Activated T-cell treated with anti-CD3 and anti-CD28 coated beads for 48 hours (primary cell): ENCODE data around the gene NUCB2.
"Not testable (repeated sequence)": the region's sequence is repeated elsewhere in the genome, so short reads cannot be mapped to it uniquely, and the experiment has no call there.

Experiments used
- DNase-seq: peaks from one replicate; pipeline ENCODE4 v3.0.0-alpha.2; 2020; ENCODE audit warnings: low read depth

Gene NUCB2

GRCh38 chr11:17276236-17277023 lies at the start of gene NUCB2:
Gene NUCB2, plus strand, starts transcription at chr11:17276739. Its CDS starts 18,585 bp downstream, at chr11:17295324.
- DNase-seq = peak; percentile 93

GRCh38 chr11:17228186-17228925 lies 48.2 kb upstream of the NUCB2 start:
- DNase-seq = not testable (repeated sequence)

DNA sequence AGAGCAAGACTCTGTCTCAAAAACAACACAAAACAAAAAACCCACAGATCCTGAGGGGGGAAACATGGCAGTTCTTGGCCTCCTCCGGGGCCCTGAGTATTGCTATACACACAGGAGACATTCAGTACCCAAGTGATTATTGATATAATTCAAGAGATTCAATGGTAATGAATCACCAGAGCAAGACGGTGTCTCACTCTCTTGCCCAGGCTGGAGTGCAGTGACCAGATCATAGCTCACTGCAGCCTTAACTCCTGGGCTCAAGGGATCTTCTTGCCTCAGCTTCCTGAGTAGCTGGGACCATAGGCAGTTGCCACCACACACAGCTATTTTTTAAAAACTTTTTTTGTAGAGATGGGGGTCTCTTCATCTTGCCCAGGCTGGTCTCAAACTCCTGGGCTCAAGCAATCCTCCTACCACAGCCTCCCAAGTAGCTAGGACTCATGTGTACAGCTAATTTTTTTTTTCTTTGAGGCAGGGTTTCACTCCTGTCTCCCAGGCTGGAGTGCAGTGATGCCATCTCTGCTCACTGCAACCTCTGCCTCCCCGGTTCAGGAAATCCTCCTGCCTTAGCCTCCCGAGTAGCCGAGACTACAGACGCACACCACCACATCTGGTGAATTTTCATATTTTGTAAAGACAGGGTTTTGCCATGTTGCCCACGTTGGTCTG lies 46.9 kb upstream of the NUCB2 start:
- DNase-seq = no peak

DNA sequence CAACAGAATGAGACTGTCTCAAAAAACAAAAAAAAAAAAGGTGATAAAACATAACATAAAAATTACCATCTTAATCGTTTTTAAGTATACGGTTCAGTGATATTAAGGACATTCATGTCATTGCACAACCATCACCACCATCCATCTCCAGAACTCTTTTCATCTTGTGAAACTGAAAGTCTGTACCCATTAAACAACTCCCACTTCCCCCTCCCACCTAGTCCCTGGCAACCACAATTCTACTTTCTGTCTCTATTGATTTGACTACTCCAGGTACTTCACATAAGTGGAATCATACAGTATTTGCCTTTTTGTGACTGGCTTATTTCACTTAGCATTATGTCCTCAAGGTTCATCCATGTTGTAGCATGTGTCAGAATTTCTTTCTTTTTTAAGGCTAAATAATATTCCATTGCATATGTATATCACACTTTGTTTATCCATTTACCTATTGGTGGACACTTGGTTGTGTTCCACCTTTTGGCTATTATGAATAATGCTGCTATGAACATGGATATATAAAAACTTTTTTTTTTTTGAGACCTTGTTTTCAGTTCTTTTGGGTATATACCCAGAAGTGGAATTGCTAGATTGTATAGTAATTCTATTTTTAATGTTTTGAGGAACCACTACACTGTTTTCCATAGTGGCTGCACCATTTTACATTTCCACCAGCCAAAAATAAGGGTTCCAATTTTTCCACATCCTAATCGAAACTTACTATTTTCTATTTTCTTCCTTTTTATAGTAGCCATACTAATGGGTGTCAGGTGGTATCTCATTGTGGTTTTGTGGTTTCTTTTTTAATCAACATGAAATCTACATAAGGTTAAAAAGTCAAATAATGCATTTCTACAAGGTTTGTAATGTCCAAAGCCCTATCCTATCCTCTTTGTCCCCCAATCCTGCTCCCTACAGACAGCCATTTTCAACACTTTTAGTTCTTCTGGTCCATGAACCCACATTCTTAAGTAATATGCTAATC lies 45.4 kb upstream of the NUCB2 start:
- no peak for DNase-seq

DNA sequence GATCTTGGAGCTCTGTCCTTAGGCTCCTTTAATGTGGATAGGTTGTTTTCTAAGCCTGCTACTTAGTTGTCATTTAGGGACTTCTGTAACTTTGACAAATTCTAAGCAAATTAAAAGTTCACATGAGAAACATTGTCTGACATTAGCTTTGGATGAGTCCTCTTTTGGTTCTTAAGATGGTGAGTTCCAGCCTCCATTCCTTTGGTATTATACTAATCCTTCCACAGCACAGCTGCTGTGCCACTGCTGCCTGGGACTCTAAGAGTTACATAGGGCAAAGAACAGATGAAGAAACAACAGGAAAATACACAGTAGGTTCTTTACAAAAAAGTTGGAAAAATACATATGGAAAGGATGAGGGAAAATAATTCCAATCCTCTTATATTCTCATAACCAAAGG lies 43.4 kb upstream of the NUCB2 start:
- no peak for DNase-seq

DNA sequence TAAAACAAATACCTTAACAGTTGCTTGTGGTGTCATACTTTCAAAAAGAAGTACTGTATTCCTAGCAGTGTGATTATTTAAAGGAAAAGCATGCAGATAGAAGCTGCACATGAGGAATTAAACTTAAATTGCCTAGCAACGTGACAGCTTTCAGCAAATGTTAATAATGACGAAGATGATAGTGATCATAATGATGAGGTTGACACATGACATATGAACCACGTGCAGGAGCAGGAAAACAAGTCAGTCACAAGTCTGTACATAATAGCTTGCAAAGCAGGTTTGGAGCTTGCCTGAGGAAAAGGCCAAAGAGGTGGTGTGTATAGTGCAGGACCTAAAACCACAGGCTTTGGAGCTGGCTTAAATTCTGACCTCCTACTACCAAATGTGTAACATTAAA lies 38.2 kb upstream of the NUCB2 start:
- no peak for DNase-seq

- DNase-seq = not testable (repeated sequence)
Measured at GRCh38 chr11:17239927-17240326, 36.6 kb upstream of the NUCB2 start.

- no peak for DNase-seq
Measured at GRCh38 chr11:17240780-17241179, 35.8 kb upstream of the NUCB2 start.

GRCh38 chr11:17242954-17243353 lies 33.6 kb upstream of the NUCB2 start:
- not testable (repeated sequence) for DNase-seq

GRCh38 chr11:17244046-17244445 lies 32.5 kb upstream of the NUCB2 start:
- DNase-seq = no peak

- DNase-seq = no peak
Measured at GRCh38 chr11:17250561-17251350, 25.8 kb upstream of the NUCB2 start.

- no peak for DNase-seq
Measured at GRCh38 chr11:17252704-17253103, 23.8 kb upstream of the NUCB2 start.

DNA sequence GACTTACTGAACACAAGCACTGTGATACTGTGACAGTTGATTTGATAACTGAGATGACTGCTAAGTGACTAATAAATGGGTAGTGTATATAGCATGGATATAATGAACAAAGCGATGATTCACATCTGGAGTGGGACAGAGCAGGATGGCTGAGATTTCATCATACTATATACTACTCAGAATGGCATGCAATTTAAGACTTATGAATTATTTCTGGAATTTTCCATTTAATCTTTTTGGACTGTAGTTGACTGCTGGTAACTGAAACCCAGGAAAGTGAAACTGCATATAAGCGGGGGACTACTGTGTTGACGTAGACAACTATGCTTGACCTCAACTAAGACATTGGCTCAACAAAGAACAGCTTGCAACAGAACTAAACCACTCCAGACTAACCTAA lies 20.0 kb upstream of the NUCB2 start:
- DNase-seq = no peak

GRCh38 chr11:17257196-17257595 lies 19.3 kb upstream of the NUCB2 start:
- no peak for DNase-seq

DNA sequence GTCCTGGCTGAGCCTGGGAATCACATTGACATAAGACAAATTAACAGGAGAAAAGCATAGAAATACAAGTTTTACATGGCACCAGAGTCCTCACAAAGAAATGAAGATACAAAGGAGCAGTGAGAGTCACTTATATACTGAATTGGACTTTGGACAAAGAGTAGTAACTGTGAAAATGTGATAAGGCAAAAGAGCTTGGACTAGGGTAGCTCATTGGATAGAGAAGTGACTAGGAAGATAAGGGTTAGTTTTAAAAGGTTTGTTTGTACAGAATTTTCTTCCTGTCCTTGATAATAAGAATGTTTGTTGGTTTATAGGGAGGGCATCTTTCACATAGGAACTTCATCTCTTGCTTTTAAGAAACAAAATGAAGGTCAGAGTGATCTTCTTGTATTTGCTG lies 17.9 kb upstream of the NUCB2 start:
- no peak for DNase-seq

DNA sequence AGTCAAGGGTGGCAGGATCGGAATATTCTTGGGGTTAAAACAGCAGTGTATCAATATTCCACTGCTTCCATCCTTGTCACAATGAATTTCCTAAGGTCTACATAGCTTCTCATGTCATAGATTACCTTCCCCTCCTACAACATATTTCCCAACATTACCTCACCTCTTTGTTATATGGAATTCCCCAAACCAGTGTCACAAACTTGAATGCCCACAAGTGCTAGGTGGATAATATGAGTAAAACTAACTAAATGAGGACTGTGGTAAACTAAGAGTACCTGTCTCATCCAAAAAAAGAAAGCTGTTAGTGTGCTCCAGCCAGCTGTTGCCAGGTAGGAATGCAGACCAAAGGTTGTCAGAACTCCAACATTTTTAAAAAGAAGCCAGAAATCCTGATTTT lies 17.0 kb upstream of the NUCB2 start:
- DNase-seq = no peak

GRCh38 chr11:17260020-17260419 lies 16.5 kb upstream of the NUCB2 start:
- no peak for DNase-seq

DNA sequence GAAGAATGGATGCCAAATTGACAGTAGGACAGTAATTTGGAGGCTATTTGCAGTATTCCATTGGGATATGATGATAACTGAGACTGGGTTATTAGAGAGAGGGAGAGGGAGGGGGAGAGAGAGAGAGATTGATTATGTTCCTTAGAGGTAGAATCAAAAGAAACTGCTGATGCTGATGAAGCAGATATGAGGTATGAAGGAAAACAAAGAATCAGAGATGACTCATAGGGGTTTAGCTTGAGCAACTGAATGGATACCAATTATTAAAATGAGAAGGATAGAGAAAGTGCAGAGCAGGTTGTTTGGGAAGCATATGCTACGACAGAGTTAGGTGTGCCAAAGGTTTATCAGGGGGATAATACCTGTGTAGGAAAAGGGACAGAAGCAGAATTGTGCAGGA lies 12.8 kb upstream of the NUCB2 start:
- DNase-seq = no peak

- DNase-seq = no peak
Measured at GRCh38 chr11:17266781-17267180, 9.8 kb upstream of the NUCB2 start.

- no peak for DNase-seq
Measured at GRCh38 chr11:17267576-17267975, 9.0 kb upstream of the NUCB2 start.

- DNase-seq = not testable (repeated sequence)
Measured at GRCh38 chr11:17268500-17268899, 8.0 kb upstream of the NUCB2 start.
